Activated CD4-positive, alpha-beta T cell treated with anti-CD3 and anti-CD28 coated beads, Interleukin-2, amount 50 U/mL, for 24 hours (primary cell): Measurements from ENCODE around the gene ADAMTSL3.
"Not testable (repeated sequence)": the region's sequence is repeated elsewhere in the genome, so short reads cannot be mapped to it uniquely, and the experiment has no call there.

Experiments
- DNase-seq, 2 donors: peaks; one replicate each; pipeline ENCODE4 v3.0.0-alpha.2; 2020; ENCODE audit warnings: low read depth in 1 of 2, low spot score in 1 of 2

Gene ADAMTSL3

DNA sequence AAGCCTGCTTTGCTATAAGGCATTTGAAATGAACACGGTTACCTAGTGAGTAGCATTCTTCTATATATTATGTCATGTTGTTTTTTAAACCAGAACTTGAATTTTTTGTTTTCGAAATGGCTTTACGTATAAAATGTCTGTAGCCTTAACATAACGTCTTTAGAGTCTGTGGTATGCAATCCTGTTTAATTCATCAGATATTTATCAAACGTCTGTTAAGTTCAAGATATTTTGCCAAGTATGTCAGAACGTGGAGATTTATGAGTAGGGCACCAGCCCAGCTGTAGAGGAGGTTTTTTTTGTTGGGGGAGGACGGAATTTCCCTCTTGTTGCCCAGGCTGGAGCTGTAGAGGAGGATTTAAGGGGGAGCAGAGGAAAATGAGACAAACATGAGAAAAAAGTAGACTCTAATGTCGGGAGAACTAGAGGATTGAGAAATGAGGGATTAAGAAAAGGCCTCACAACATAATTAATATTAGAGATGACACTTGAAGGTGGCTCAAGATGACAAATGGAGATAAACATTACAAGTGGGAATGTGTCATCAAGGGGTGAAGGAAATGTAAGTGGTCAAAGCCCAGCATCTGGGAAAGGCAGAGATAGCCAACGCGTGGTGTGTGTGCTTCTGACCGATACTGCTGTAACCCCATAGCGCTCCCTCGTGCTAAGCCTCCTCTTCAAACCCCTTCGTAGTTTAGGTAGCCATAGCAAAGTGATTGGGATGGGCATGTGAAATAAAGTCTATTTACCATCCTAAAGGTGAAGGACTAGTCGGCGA lies 427.7 kb downstream of the ADAMTSL3 start:
- DNase-seq: no peak

GRCh38 chr15:84082739-84083138 lies 428.8 kb downstream of the ADAMTSL3 start:
- no peak for DNase-seq

DNA sequence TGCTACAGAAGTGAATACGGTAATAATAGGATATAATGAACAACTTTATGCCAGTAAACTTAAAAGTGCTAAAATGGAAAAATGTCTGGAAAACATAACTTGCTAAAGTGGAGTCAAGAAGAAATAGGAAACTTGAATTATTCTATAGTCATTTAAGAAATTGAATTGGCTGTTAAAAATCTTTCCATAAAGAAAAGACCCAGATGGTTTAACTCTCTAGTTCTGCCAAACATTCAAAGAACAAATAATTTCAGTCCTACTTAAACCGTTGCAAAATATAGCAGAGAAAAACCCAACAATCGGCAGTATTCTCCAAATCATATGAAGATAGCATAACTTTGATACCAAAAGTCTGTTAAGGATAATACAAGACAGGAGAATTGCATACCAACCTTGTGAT lies 432.1 kb downstream of the ADAMTSL3 start:
- not testable (repeated sequence) for DNase-seq
